GM10248 (cell line): ENCODE data around the gene POU5F1.

ENCODE experiments used
- CTCF ChIA-PET: fragments of 300-600 bp; sonication (Branson Sonifier 250); formaldehyde crosslinking; extraction: SDS; loops from one replicate; lab custom pipeline; 2021; ENCODE audit warnings: antibody characterized with exemption; lab: Yijun Ruan, JAX
- POLR2A ChIA-PET: fragments of 350-650 bp; sonication (Branson Sonifier 250); formaldehyde crosslinking; extraction: SDS; loops from one replicate; lab custom pipeline; 2020; ENCODE audit warnings: antibody characterized with exemption; lab: Yijun Ruan, JAX
- DNase-seq: peaks from one replicate; pipeline ENCODE4 v3.0.0; 2012; ENCODE audit errors: extremely low spot score
- CTCF ChIP-seq: IDR thresholded peaks from 2 replicates; pipeline ENCODE4 v1.5.1; 2012; ENCODE audit warnings: mild to moderate bottlenecking, low read depth; ENCODE audit errors: extremely low read depth, missing control alignments, control extremely low read depth

The POU5F1 gene

GRCh38 chr6:31158863-31159855 lies 11.3 kb downstream of the POU5F1 start:
- no peak for TF ChIP-seq CTCF
- CTCF ChIA-PET = interaction anchor here (0.8 to 3.9 kb wide), 11 partner anchors 12 to 333 kb away, joined by 3 to 19 read pairs (median 5); no protein-coding TSS in a partner anchor
- DNase-seq = no peak
- POLR2A ChIA-PET = interaction anchor here (1.0 kb wide), 1 partner anchor 36 kb away, joined by 3 read pairs; no protein-coding TSS in a partner anchor

DNA sequence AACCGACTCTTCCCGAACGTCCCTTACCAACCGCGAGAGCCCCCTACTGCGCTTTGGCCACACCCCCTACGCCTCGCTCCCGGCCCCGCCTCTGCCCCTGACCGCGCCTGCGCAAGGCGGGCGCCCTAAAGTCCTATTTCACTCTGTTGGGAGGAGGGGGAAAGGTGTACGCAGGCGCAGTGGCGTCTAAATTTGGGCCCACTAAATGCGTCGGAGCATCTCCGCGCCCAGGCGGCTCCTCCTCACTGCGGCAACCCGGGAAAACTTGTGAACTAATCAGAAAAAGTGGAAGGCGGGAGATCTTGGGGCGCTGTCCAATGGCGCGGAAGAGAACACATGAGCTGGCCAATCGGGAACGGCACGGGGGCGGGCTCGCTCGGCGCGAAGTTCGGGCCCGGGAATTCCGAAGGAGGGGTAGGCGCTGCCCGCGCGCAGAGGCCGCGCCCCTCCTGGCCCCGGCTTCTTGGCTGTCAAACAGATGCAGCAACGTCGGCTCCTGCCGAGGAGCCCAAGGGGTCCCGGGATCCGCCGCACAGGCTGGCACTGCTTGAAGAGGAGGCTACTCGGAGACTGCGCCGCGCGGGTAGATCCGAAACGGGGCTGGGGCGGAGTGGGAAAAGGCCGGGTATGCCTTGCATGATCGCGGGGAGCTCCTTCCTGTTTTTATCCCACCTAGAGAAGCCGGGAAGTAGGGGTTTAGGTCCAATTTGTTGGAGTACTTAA lies 12.2 kb downstream of the POU5F1 start, which contains the start of gene TCF19:
TCF19 (plus strand) TSS at position 450 of the 723 bp plus-strand sequence. CDS start 881 bp downstream, outside the sequence.
- no peak for TF ChIP-seq CTCF
- CTCF ChIA-PET = interaction anchor here (1.3 to 3.9 kb wide), 11 partner anchors 8 to 334 kb away, joined by 3 to 19 read pairs (median 5); no protein-coding TSS in a partner anchor
- peak; percentile 100 for DNase-seq
- POLR2A ChIA-PET = interaction anchor here (1.0 kb wide), 1 partner anchor 37 kb away, joined by 3 read pairs; no protein-coding TSS in a partner anchor

DNA sequence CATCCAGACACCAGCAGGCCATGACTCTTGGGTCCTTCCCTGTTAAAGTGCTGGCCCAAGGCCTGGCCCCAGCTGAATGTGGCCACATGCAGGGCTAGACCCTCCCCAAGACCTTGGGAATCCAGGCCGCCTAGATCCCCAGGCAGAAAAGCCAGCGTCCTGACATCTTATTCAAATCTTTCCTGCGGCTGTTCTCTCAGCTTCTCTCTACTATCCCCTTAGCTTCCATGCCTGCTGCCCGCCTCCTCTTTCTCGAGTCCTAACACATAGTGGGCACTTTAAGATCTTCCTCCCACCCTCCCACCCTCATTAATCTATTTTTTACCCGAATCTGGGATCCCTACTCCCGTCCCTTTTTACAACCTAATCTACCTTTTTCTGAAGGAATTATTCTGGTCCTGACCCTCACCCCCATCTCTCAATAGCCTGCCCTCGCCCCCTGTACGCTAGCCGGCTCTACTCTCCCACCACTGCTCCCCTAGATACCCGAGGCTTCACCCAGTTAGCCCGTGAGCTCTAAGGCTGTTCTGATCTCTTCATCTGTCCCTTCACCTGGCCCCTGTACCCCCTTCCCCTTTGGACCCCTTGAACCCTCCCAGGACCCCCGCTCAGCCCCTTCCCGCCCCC lies 12.9 kb downstream of the POU5F1 start, which contains the start of gene CCHCR1:
CCHCR1 (minus strand) TSS at position 290 of the 627 bp plus-strand sequence; CDS start at position 88, 202 bp downstream.
- ChIA-PET CTCF (interaction anchor here (1.0 to 3.9 kb wide), 9 partner anchors 8 to 335 kb away, joined by 3 to 19 read pairs (median 4); no protein-coding TSS in a partner anchor), POLR2A (interaction anchor here (1.0 kb wide), 1 partner anchor 38 kb away, joined by 3 read pairs; no protein-coding TSS in a partner anchor)
- no peak for DNase-seq
- TF ChIP-seq CTCF = no peak

DNA sequence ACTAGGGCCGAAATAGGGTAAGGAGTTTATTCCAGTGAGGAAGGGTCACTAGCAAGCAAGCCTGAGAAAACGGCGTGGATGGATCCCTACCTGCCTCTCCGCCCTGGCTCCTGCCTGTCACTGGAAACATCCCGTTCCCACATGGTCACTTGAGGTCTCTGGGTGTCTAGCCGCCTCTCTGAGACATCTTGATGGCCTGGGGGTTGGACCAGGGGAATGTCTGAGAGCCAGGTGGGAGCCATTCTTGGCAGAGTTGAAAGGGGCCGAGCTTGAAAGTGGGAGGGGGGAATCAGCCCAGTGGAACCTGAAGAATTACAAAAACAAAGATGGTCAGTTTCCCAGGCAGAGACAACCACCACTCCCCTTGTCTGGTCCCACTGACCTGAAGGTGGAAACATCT lies 13.8 kb downstream of the POU5F1 start:
- no peak for TF ChIP-seq CTCF
- DNase-seq = no peak
- ChIA-PET CTCF (interaction anchor here (1.2 to 3.1 kb wide), 5 partner anchors 9 to 36 kb away, joined by 3 to 10 read pairs (median 4); no protein-coding TSS in a partner anchor), POLR2A (no interaction called here)

GRCh38 chr6:31154436-31154835 lies 16.0 kb downstream of the POU5F1 start:
- no peak for TF ChIP-seq CTCF
- no peak for DNase-seq
- ChIA-PET CTCF (interaction anchor here (0.8 to 2.4 kb wide), 3 partner anchors 9 to 38 kb away, joined by 3 to 7 read pairs (median 3); no protein-coding TSS in a partner anchor), POLR2A (no interaction called here)
